Heart right ventricle (tissue), 16 donors: Measurements from ENCODE around the gene PLCL2. TPM values are rescaled to one million over a fixed set of nuclear protein-coding genes. Genes with fewer than 3 reads are reported as not detected.

ENCODE experiments used
- ATAC-seq, 8 donors: fragments of 200-7000 bp; cut with Tn5 transposase; one replicate each; pipeline ENCODE4 v1.9.1; 2020; ENCODE audit warnings: mild to moderate bottlenecking in 8 of 8, moderate library complexity in 8 of 8, moderate number of reproducible peaks in 1 of 8
- DNase-seq, 2 donors: peaks; one replicate each; pipeline ENCODE4 v3.0.0-alpha.2; 2020
- H3K27ac ChIP-seq, 10 donors: fragments of 200-600 bp; sonication (generic) in 2 of 10; one replicate each; pipeline versions ENCODE4 v1.5.0 to v1.8.0; 2020 to 2022; ENCODE audit warnings: mild to moderate bottlenecking in 3 of 10
- H3K27me3 ChIP-seq, 7 donors: fragments of 200-600 bp; one replicate each; pipeline ENCODE4 v1.8.0; 2021 to 2022; ENCODE audit warnings: mild to moderate bottlenecking in 2 of 7
- H3K36me3 ChIP-seq, 9 donors: fragments of 200-600 bp; sonication (generic) in 1 of 9; one replicate each; pipeline versions ENCODE4 v1.5.0 to v1.8.0; 2020 to 2022; ENCODE audit warnings: mild to moderate bottlenecking in 2 of 9
- H3K4me1 ChIP-seq, 9 donors: fragments of 200-600 bp; sonication (generic) in 1 of 9; one replicate each; pipeline versions ENCODE4 v1.5.0 to v1.8.0; 2020 to 2022; ENCODE audit warnings: mild to moderate bottlenecking in 4 of 9
- H3K4me3 ChIP-seq, 10 donors: fragments of 200-600 bp; sonication (generic) in 2 of 10; one replicate each; pipeline versions ENCODE4 v1.5.0 to v1.8.0; 2020 to 2022; ENCODE audit warnings: mild to moderate bottlenecking in 7 of 10, moderate library complexity in 2 of 10
- H3K9me3 ChIP-seq, 11 donors: fragments of 200-600 bp in 10 of 11; sonication (generic) in 2 of 11; one replicate each; pipeline versions ENCODE4 v1.5.0 to v1.8.0; 2013 to 2022; ENCODE audit warnings: mild to moderate bottlenecking in 2 of 11, control low read depth in 1 of 11, moderate library complexity in 1 of 11
- WGBS, 2 donors: extraction: QIAGEN DNeasy Blood & Tissue Kit; methylation state at CpG; one replicate each; pipeline ENCODE4 v1.1.7; 2013; ENCODE audit warnings: inconsistent platforms in 1 of 2; 5-methylcytosine and 5-hydroxymethylcytosine counted together
- intact Hi-C, 10 donors: fragments of 100-400 bp; cut with DNase I; formaldehyde crosslinking; loops; one replicate each; pipeline versions ENCODE4 v1.11.1 to v1.14.2; 2022
- polyA plus RNA-seq, 2 donors: library from polyadenylated mRNA; stranded (reverse); fragments of 200-250 nt; gene quantifications; one replicate each; pipeline ENCODE4 v1.2.3, GENCODE V29; 2013
- total RNA-seq, 10 donors: library from RNA; stranded (reverse); fragmentation: NEBNext Ultra II Directional in 3 of 10; extraction: Animal tissue kit (Norgen Biotek cat#: 25700) in 3 of 10; gene quantifications; one replicate each; pipeline versions ENCODE4 v1.2.1 to v1.2.4, GENCODE V29; 2021 to 2023
- TF ChIP-seq, protein P1 (sequence below), 9 donors: fragments of 200-600 bp; sonication (generic) in 2 of 9; IDR thresholded peaks; one replicate each; pipeline versions ENCODE4 v1.5.0 to v1.8.0; 2021 to 2022; ENCODE audit warnings: antibody characterized with exemption in 9 of 9, mild to moderate bottlenecking in 5 of 9, moderate library complexity in 1 of 9
- donor health status: Arrhythmogenic right ventricular cardiomyopathy.
- donor health status: ischemic (EF 13 %, LVEDD 7.1; RV severe dilation, severe dysfunction).
- donor health status: healthy with polysubstance abuse.
- donor health status: DM: no; HTN: yes; CAD: no.
- donor health status: DM: no; HTN: no; CAD: no.
- donor health status: ischemic (EF 25% LVEDD 6.9; RV normal size, moderate dysfunction).
- donor health status: ischemic (EF 25% LVEDD 5.7; RV mildly dilated, moderate dysfunction).
- donor health status: healthy.
- donor health status: DM: yes; HTN: yes; CAD: no.
- donor health status: Ischemic cardiomyopathy.
- donor health status: ischemic (EF 35%, LVEDD 5.7; RV mildly dilated, moderate dysfunction).
- donor health status: nonischemic (EF 11% LVEDD 7.7; RV severe dilation, severe dysfunction).
- donor health status: DM: yes; HTN: yes; CAD: no.
- donor health status: PGD.
- donor health status: ischemic (EF 29% LVEDD 5.4; RV normal size, mild dysfunction).
- donor health status: nonischemic (EF 23%, LVEDD 6.1; RV moderate dilation, normal function).

Gene PLCL2
- total and polyA plus RNA-seq, 12 donors = 8.7 to 79.8 (median 53.0) TPM

DNA sequence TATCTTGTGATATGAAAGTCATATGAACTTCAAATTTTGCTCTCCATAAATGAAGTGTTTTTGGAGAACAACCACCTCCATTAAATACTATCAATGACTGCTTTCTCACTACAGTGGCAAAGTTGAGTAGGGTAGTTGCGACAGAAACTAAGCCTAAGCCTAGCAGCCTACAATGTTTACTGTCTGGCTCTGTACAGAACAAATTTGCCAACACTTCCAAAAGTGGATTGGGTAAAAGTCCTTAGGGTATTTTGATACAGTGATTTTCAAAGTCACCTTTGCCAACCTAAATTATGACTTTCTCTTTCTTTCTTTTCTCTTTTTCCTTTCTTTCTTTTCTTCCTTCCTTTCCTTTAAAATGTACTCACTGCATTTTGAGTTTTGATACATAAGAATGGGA lies 142.6 kb downstream of the PLCL2 start:
- DNase-seq (no peak), ATAC-seq (peak in 3 of 8 donors; percentile 57 to 79 (median 71))
- Histone ChIP-seq H3K9me3 (no peaks in the 10 kb centered on the region), H3K4me1 (peaks cover 0 to 22% (median 5%) of the 10 kb centered on the region in 9 donors), H3K27me3 (no peaks in the 10 kb centered on the region), H3K4me3 (no peak overlapping the region), H3K27ac (peak overlapping the region in 1 of 10 donors; percentile 24), H3K36me3 (peaks cover 0 to 19% (median 0%) of the 10 kb centered on the region in 9 donors)
- intact Hi-C loops = loop anchor here in 7 of 10 donors (5.0 to 10.0 kb wide), 7 partner anchors 123 to 423 kb away; partner anchors contain the start of genes DAZL (in 2 of the 7) and PLCL2 (in 2 of the 7)
- WGBS, 2 donors = 76% methylated on average over 1 of the region's 1 CpG
- TF ChIP-seq, protein P1, sequence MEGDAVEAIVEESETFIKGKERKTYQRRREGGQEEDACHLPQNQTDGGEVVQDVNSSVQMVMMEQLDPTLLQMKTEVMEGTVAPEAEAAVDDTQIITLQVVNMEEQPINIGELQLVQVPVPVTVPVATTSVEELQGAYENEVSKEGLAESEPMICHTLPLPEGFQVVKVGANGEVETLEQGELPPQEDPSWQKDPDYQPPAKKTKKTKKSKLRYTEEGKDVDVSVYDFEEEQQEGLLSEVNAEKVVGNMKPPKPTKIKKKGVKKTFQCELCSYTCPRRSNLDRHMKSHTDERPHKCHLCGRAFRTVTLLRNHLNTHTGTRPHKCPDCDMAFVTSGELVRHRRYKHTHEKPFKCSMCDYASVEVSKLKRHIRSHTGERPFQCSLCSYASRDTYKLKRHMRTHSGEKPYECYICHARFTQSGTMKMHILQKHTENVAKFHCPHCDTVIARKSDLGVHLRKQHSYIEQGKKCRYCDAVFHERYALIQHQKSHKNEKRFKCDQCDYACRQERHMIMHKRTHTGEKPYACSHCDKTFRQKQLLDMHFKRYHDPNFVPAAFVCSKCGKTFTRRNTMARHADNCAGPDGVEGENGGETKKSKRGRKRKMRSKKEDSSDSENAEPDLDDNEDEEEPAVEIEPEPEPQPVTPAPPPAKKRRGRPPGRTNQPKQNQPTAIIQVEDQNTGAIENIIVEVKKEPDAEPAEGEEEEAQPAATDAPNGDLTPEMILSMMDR (IDR thresholded peaks at IDR 0.05) = no peak

DNA sequence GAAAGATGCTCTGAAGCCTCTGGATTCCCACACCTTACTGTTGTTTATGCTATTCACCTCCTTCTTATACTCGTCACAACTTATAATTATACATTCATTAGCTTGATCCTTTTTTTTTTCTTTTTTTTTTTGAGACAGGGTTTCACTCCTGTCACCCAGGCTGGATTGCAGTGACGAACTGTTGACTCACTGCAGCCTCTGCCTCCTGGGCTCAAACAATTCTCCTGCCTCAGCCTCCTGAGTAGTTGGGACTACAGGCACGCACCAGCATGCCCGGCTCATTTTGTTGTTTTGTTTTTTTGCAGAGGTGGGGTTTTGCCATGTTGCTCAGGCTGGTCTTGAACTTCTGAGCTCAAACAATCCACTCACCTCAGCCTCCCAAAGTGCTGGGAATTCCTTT lies 143.6 kb downstream of the PLCL2 start:
- no peak for ATAC-seq
- Histone ChIP-seq H3K36me3 (peaks cover 0 to 11% (median 0%) of the 10 kb centered on the region in 9 donors), H3K4me3 (no peak overlapping the region), H3K4me1 (peaks cover 0 to 27% (median 5%) of the 10 kb centered on the region in 9 donors), H3K9me3 (no peaks in the 10 kb centered on the region), H3K27me3 (no peaks in the 10 kb centered on the region), H3K27ac (no peak overlapping the region)
- intact Hi-C loops = loop anchor here in 7 of 10 donors (5.0 to 10.0 kb wide), 7 partner anchors 124 to 424 kb away; partner anchors contain the start of genes DAZL (in 2 of the 7) and PLCL2 (in 2 of the 7)
- TF ChIP-seq, protein P1 (IDR thresholded peaks at IDR 0.05) = no peak
- 94 to 96% methylated on average over 4 of the region's 4 CpGs for WGBS, 2 donors
- DNase-seq = no peak

- ATAC-seq (no peak), DNase-seq (no peak)
- peaks cover 0 to 6% (median 0%) of the 10 kb centered on the region in 9 donors for H3K36me3 ChIP-seq
- intact Hi-C loops = loop anchor here in 7 of 10 donors (2.0 to 10.0 kb wide), 8 partner anchors 143 to 428 kb away; partner anchors contain the start of gene PLCL2 (in 4 of the 7)
- WGBS, 2 donors = 33 to 43% methylated on average over 3 of the region's 3 CpGs
- H3K4me1 ChIP-seq = peaks cover 0 to 43% (median 5%) of the 10 kb centered on the region in 9 donors
- H3K27me3 ChIP-seq = no peaks in the 10 kb centered on the region
- no peak overlapping the region for H3K27ac ChIP-seq
- TF ChIP-seq, protein P1 (IDR thresholded peaks at IDR 0.05) = no peak
- H3K9me3 ChIP-seq = no peaks in the 10 kb centered on the region
- no peak overlapping the region for H3K4me3 ChIP-seq
Observed at GRCh38 chr3:17030438-17030837, 145.7 kb downstream of the PLCL2 start.

GRCh38 chr3:17030956-17031652 lies 146.3 kb downstream of the PLCL2 start:
- no peak overlapping the region for H3K4me3 ChIP-seq
- 74 to 76% methylated on average over 4 of the region's 4 CpGs for WGBS, 2 donors
- TF ChIP-seq, protein P1 (IDR thresholded peaks at IDR 0.05) = no peak
- no peaks in the 10 kb centered on the region for H3K9me3 ChIP-seq
- H3K27ac ChIP-seq = peak overlapping the region in 1 of 10 donors; percentile 23
- DNase-seq (no peak), ATAC-seq (no peak)
- intact Hi-C loops = loop anchor here in 7 of 10 donors (2.0 to 10.0 kb wide), 8 partner anchors 144 to 429 kb away; partner anchors contain the start of gene PLCL2 (in 4 of the 7)
- H3K27me3 ChIP-seq = no peaks in the 10 kb centered on the region
- H3K4me1 ChIP-seq = peaks cover 0 to 38% (median 4%) of the 10 kb centered on the region in 9 donors
- peaks cover 0 to 6% (median 0%) of the 10 kb centered on the region in 9 donors for H3K36me3 ChIP-seq
